HG02623 (cell line): Measurements from ENCODE around the gene YPEL3.
"Not testable (repeated sequence)": the region's sequence is repeated elsewhere in the genome, so short reads cannot be mapped to it uniquely, and the experiment has no call there.

Source experiments
- ATAC-seq: cut with Tn5 transposase; IDR thresholded peaks from one replicate; pipeline ENCODE4 v1.9.1; 2021; ENCODE audit warnings: moderate library complexity; ENCODE audit not compliant: unreplicated experiment

The YPEL3 gene

DNA sequence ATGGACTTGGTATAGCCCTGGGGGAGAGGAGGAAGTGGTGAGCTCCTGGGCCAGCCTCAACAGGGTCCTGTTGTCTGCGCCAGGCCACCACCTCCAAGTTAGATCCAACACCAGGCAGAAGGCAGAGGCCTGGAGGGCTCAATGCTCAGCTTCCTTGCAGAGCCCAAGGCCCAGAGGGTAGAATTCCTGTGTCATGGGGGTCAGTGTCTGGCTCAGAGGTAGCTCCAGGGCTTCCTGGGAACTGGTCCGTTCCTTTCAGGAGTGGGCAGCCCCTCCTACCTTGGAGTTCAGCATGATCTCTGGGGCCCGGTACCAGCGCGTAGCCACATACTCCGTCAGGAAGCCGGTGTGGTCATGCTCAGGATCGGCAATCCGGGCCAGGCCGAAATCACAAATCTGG, 21.8 kb upstream of the YPEL3 start:
- ATAC-seq: no peak

DNA sequence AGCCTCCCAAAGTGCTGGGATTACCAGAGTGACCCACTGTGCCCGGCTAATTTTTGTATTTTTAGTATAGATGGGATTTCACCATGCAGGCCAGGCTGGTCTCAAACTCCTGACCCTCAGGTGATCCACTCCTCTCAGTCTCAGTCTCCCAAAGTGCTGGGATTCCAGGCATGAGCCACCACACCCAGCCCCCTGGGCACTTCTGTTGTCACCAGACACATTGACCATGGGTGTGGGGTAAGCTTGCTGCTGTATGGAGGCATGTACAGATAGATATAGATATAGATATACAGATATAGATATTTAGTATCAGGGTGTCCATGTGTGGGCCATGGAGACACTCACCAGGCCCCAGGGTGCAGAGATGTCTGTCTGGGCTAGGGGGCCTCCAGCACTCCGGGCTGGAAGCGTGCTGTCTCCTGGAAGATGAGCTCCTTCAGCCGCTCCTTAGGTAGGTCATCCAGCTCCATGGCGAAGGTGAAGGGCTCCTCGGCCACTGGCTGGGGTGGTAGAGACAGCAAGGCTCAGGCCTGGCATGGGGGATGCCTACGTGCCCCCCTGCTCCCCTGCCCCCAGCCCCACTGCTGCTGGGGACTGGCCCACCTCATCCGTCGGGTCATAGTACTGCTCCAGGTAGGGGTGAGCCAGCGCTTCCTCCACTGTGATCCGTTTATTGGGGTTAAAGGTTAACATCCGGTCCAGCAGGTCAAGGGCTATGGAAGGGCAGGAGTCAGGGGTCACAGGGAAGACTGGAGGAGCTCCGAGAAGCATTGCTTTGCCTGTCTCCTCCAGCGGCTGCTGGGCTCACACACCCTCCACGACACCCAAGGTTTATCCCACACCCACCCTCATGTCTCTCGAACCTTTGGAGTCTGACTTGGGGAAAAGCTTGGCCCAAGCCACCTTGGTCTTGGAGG, 20.5 kb upstream of the YPEL3 start:
- ATAC-seq: no peak

DNA sequence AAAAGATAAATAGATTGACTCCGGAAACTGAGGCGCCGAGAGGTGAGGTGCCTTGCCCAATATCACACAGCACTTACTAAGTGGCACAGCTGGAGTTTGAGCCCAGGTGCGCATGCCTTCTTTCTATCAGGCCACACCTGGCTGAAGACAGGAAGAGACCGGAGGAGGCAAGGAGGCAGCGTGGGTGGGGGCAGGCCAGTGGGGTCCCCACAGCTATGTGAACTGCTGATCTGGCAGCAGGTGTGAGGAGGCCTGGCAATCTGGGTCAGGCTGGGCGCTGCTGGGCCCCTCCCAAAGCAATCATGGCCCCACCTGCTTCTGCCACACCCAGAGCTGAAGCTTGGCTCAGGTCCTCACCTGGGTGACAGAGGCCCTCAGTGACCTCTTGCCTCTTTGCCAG, 19.2 kb upstream of the YPEL3 start:
- no peak for ATAC-seq

DNA sequence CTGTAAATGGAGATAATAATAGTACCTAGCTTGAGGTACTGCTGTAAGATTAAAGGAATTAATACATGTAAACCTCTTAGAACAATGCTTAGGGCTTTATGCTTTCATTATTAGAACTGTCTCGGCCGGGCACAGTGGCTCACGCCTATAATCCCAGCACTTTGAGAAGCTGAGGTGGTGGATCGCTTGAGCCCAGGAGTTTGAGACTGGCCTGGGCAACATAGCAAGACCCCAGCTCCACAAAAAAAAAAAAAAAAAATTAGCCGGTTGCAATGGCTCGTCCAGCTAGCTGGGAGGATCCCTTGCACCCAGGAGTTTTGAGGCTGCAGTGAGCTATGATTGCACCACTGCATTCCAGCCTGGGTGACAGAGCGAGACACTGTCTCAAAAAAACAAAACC, 18.8 kb upstream of the YPEL3 start:
- not testable (repeated sequence) for ATAC-seq

DNA sequence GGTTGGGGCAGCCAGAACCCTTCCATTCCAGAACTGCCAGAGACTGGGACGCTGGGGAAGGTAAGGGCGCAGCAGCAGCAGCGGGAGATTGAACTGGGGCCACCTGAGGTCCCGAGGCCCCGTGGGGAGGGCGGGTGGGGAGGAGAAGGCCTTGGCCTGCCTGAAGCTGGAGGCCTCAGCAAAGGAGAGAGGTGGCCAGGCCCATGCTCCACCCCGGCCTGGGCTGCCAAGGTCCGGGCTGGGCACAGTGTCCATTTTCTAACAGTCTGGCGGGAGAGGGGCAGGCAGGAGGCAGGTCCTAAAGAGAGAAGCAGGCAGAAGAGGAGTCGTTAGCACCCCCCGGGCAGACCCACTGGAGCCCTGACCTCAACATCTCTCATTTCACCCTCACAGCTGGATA, 18.4 kb upstream of the YPEL3 start:
- ATAC-seq: no peak

DNA sequence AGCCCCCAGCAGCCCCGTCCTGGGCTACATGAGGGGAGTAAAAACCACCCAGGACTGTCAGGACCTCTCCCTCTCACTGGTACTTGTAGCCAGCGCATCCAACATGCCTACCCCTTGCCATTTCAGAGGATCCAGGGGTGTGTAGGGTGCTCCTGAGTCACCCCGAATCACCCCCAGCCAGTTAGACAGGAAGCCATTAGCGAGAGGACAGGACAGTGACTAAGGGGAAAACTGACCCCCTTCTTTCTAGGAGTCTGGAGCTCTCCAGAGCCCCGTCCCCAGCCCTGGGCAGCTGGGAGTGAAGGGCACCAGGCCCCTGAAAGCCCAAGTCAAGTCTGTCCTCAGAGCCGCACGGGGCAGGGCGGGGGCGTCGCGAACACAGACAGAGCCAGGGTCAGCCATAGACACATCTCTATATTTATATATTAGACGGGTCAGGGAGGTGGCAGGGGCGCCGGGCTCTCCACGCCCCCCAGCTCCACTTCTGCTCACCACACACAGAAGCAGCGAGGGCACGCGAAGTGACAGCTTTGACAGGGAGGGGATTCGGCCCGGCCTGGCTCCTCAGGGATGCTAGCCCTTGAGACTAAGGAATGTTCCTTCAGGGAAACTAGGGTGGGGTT, 17.8 kb upstream of the YPEL3 start:
- no peak for ATAC-seq

DNA sequence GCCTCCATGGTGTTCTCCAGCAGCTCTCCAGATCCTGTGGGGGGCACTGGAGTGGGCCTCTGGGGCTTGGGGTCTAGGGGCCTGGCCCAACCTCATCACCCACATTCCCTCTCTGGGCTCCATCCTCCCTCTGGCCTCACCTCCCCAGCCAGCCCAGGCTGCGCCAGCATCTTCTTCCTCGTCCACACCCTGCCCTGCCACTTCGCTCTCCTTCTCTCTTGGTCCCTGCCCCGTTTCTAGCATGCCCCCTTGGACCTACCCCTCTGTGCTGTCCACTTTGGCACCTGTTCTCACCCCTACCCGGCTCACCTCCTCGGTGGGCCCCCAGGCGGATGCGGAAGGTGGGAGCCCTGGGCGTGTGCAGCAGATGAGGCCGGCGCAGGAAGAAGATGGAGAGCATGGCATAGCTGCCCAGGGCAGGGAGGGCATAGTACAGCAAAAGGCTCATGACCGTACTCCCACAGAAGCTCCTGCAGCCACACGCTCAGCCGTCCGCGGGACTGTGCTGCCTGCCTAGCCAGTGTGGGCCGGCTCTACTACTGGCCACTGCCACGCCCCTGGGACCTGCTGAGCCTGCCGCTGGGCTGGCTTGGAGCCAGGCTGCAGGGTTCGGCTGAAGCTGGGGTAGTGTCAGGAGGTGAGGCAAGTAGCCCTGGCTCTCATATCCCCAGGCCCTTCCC, 17.2 kb upstream of the YPEL3 start, which contains the start of gene GDPD3:
Gene GDPD3, minus strand, starts transcription at position 507 of the 680 bp plus-strand sequence. Its CDS starts 59 bp downstream, at position 448.
- ATAC-seq: no peak

DNA sequence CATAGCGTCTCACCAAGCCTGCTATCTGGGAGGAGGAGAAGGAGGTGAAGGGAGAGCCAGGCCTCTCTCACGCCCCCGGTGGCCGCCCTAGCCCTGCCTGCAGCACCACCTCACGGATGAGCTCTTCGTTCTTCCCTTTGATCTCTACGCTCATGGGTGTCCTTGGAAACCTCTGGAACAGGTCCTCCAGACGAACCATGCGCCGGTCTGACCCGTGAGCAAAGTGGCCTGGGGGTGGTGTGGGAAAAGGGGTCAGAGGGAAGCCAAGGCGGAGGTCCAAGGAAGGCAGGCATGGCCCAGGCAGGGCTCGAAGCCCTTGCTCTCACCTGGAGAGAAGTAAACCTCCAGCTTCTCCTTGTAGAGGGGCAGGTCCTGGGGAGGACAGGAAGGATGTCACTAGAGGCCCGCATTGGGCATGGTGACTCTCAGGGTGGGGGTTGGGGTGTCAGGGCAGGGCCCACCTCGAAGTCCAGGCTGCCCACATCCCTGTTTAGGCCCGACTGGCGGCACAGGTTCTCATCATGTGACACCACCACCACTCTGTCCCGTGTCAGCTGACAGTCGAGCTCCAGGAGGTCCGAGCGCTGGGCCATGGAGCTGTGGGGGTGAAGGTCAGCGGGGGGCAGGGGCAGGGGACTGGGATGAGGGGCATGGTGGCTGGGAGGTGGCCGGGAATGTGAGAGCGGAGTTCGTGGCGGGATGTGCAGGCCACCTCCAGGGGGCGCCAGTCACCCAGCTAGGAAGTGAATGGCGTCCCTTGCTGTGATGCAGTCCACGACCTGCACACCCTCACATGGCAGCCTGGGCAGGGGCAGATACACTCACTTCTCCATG, 16.4 kb upstream of the YPEL3 start:
- ATAC-seq: no peak

DNA sequence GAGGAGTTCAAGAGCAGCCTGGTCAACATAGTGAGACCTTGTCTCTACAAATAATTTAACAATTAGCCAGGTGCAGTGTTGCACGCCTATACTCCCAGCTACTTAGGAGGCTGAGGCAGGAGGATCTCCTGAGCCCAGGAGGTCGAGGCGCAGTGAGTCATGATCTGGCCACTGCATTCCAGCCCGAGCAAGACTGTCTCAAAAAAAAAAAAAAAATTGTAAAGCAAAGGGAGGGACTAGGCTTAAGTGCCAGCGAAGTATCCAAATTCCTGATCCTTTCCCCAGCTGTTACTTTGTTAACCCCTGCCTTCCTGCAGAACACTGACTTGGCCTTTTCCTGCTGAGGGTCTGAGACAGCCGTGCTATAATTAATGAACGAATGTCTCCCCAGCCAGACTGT, 14.6 kb upstream of the YPEL3 start:
- ATAC-seq: no peak

DNA sequence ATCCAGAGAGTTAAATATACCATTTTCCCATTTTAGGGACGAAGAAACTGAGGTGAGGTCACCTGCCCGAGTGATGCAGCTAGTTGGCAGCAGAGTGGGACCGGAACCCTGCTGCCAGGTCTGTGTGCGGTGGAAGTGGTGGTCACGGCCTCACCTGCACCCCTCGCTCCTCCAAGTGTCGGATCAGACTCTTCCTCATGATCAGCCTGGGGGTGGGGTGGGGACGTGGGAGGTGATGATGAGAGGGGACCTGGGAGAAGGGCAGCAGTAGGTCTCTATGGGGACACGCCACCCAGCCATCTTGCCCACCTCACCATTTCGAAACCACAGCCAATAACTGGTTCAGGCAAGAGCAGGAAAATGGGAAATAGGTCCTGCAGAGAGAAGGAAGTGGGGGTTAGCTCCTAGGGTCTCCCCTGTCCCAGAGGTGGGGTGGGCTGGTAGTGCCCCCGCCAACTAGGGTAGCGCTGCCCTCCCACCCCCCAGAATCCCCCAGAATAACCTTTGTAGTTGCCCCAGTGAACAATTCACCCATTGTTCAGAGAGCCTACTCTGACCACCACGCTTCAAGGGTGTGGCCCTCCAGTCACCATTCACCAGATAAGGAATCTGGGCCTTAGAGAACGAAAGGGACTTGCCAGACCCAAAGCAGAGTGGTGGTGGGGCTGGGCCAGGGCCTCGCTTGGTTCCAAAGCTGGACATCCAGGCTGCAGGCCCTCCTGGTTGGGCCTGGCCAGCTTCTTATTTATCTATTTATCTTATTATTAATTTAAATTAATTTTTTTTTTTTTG, 12.2 kb upstream of the YPEL3 start:
- no peak for ATAC-seq

DNA sequence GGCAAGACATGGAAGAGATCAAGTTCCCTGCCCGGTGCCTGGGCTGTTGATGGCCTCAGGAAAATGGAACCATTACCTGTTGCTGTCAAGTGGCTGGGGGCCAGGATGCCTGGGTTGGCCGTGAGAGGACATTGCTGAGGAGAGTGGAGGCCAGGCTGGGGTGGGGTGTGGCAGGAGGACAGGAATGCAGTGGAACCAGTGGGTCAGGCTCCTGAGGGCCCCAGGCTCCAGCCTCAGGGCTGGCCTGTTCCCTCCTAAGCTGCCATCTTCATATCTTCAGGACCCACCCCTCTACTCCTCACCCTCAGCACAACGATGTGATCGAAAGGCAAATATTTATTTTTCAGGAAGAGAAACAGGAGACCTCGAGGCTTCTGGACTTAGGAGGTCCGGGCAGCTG, 8.5 kb upstream of the YPEL3 start:
- no peak for ATAC-seq

DNA sequence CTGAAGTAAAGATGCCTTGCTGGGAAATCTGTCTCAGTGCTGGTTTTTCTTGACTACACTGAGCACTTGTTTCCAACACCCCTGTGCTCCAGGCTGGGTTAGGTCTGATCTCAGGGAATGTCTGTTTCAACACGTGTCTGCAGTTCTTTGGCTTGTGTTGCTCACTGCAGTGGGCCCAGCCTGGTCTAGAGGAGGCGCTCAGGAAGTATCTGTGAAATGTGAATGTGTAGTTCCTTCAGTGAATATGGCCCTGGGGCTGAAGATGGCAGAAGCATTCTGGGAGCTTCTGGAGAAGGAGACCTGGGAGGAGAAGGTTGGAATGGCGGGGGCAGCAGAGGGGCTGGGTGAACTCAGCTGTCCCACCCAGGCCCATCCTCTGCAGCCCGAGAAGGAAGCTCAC, 8.1 kb upstream of the YPEL3 start:
- no peak for ATAC-seq

DNA sequence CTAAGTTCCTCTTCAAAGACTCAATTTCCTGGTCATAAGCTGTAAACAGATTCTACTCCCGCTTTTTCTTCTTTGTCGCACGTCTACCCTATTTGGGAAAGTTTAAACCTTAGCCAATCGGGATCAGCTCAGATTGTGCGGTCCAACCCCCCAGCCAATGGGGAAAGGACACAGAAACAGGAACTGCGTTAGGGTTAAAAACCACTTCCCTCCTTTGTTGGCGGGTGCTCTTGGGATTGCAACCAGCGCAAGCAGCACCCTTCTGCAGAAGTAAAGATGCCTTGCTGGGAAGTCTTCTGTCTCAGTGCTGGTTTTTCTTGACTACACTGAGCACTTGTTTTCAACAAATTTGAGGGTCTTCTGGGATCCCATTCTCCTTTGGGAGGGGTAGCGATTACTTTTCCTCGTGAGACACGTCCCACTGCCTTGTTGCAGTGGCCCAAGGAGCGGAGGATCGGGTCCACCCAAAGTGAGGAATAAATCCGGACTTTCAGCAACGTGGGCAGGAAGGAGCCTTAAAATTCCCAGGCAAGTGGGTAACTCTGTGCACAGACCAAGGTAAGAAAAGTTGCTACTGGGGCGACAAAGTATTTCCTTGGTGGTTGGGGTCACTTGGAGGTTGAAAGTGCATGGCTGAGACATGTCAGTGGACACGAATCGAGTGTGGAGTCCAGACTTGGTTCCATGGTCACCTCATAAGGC, 1.0 kb upstream of the YPEL3 start:
- no peak for ATAC-seq

DNA sequence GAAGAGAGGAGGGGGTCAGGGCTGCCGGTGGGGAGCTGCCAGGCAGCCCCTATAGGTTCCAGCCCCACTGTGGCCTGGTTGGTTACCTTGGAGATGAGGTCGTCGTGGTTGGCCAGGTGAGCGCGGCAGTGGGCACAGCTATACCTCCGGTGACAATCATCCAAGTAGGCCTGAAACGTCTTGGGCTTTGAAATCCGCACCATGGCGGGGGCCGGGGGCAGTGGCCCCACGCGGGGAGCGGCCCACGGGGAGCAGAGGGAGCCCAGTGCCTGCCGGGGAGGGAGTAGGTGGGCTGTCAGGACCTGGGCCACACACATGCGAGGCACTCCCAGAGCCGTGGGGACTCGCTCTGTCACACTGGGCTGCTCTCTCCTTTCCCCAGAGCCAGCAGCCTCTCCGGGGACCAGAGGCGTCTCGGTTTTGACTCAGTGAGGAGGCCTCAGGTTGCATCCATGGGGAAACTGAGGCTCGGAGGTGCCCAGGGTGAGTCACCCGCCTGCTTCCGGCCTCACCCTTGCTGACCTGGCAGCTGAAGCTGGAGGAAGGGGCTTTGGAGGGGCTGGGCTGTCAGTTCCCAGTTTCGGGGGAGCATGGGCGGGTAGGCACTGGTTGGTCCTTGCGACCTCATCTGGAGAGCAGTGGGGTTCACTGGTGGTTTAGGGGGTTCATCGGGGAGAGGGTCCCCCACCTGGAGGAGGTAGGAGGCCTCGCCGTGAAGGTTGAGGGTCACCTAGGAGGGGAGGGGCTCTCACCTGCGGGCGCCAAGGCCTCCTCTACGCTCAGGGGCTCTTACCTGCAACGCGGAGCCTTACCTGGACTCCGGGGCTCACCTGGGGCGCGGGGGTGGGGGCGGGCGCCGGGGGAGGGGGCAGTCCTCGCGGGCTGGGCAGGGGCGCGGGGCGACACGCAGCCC, 591 bp downstream of the YPEL3 start:
- ATAC-seq: no peak

DNA sequence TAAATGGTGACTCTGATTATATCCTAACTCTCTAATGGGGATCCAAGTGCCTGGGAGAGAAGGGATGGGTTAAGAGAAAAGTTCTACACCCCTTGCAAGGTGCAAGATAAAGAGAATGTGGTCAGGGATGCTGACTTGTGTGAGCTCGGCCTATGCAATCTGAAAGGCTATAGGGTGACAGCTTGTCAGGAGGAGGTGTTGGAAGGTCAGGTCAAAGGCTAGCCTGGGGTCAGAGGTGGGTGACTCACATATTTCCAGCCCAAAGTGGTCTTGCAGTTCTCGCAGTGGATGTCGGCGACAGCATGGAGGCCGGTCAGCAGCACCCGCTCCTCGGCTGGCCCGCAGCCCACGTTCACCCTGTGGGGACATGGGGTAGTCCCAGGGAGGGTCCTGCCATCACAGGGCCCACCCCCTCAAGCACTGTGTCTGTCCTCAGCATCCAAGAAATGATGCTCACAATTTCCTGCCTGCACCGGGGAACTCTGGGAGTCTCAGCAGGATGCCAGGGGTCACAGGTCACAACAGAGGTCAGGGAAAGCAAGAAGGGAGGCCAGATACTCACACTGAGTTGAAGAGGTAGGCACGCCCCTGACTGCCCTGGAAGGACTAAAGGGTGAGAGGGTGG, 1.4 kb downstream of the YPEL3 start:
- ATAC-seq: no peak

DNA sequence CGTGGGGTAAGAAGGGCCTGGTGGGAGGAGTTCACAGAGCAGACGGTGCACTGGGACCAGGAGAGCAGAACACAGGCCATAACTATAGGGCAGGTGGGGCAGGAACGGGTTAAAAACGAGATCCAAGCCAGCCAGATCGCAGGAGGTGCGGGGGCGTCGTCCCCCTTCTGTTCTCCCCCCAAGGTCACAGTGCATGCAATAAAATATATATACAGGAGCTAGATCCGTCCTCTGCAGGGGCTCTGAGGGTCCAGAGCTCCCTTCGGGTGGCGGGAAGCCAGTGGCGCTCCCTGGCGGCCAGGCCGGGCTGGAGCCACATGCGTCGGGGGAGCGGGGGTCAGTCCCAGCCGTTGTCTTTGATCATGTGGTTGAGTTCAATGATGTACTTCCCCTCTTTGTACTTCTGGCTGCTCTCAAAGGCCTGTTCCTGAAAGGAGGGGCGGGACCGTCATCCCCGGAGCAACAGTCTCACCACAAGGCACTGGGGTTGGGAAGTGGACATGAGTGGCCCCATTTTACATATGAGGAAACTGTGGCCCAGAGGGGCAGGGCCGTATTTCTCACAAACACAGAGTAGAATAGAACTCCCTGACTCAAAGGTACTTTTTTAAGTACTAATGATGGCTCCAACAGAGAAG, 3.5 kb downstream of the YPEL3 start:
- no peak for ATAC-seq
